Colonic mucosa (tissue), 4 donors: ENCODE measurements around the gene DYDC2. TPM values are rescaled to one million over a fixed set of nuclear protein-coding genes. Genes with fewer than 3 reads are reported as not detected.

ENCODE experiments used
- DNase-seq: peaks from one replicate; pipeline ENCODE4 v3.0.0-alpha.2; 2020
- H3K27ac ChIP-seq: fragments of 200-600 bp; one replicate; pipeline ENCODE4 v1.8.0; 2021
- H3K27me3 ChIP-seq: fragments of 200-600 bp; one replicate; pipeline ENCODE4 v1.8.0; 2021
- H3K36me3 ChIP-seq: fragments of 200-600 bp; one replicate; pipeline ENCODE4 v1.8.0; 2021
- H3K4me1 ChIP-seq: fragments of 200-600 bp; one replicate; pipeline ENCODE4 v1.8.0; 2021; ENCODE audit warnings: mild to moderate bottlenecking
- H3K4me3 ChIP-seq: fragments of 200-600 bp; one replicate; pipeline ENCODE4 v1.8.0; 2021
- H3K9ac ChIP-seq, 2 donors: one replicate each; pipeline ENCODE4 v1.7.0; 2013; ENCODE audit warnings: control low read depth in 2 of 2, low read depth in 2 of 2, low read length in 2 of 2
- H3K9me3 ChIP-seq: fragments of 200-600 bp; one replicate; pipeline ENCODE4 v1.8.0; 2021
- intact Hi-C: fragments of 100-400 bp; cut with DNase I; formaldehyde crosslinking; loops from one replicate; pipeline ENCODE4 v1.14.1; 2022
- total RNA-seq, 2 donors: library from RNA; stranded (reverse); fragmentation: NEBNext Ultra II Directional in 1 of 2; extraction: Animal tissue kit (Norgen Biotek cat#: 25700) in 1 of 2; gene quantifications; one replicate each; pipeline ENCODE4 v1.2.1, GENCODE V29; 2021
- TF ChIP-seq, protein P1 (sequence below): fragments of 200-600 bp; IDR thresholded peaks from one replicate; pipeline ENCODE4 v1.8.0; 2022; ENCODE audit warnings: antibody characterized with exemption, mild to moderate bottlenecking
- donor health status: healthy.
- donor health status: DM: no; HTN: no; CAD: no.
- donor health status: DM: no; HTN: no; CAD: no.

The DYDC2 gene
- total RNA-seq, 2 donors from 2014 or later = 1.5 TPM; not detected in 1

DNA sequence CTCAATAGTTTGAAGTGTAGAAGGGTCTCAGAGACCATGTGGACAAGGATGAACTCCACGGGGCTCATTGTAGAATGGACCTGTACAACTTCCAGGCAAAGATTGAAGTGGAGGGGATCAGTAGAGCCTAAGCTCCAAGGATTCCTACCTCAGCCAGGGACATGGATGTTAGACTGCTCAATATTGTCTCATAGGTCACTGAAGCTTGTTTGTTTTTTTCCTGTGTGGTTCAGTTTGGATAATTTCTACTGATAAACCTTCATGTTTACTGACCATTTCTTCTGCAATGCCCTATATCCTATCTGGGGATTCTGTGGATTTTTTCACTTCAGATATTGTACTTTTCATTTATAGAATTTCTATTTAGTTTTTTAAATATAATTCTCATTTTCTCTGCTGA is 8.9 kb downstream of the DYDC2 start:
- H3K27me3 ChIP-seq = no peaks in the 10 kb centered on the region
- TF ChIP-seq, protein P1, sequence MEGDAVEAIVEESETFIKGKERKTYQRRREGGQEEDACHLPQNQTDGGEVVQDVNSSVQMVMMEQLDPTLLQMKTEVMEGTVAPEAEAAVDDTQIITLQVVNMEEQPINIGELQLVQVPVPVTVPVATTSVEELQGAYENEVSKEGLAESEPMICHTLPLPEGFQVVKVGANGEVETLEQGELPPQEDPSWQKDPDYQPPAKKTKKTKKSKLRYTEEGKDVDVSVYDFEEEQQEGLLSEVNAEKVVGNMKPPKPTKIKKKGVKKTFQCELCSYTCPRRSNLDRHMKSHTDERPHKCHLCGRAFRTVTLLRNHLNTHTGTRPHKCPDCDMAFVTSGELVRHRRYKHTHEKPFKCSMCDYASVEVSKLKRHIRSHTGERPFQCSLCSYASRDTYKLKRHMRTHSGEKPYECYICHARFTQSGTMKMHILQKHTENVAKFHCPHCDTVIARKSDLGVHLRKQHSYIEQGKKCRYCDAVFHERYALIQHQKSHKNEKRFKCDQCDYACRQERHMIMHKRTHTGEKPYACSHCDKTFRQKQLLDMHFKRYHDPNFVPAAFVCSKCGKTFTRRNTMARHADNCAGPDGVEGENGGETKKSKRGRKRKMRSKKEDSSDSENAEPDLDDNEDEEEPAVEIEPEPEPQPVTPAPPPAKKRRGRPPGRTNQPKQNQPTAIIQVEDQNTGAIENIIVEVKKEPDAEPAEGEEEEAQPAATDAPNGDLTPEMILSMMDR = no peak
- no peaks in the 10 kb centered on the region for H3K9me3 ChIP-seq
- no peak overlapping the region for H3K4me3 ChIP-seq
- H3K9ac ChIP-seq = no peak overlapping the region
- H3K4me1 ChIP-seq = no peaks in the 10 kb centered on the region
- intact Hi-C loops = no loop called here
- no peak for DNase-seq
- no peaks in the 10 kb centered on the region for H3K36me3 ChIP-seq
- no peak overlapping the region for H3K27ac ChIP-seq

DNA sequence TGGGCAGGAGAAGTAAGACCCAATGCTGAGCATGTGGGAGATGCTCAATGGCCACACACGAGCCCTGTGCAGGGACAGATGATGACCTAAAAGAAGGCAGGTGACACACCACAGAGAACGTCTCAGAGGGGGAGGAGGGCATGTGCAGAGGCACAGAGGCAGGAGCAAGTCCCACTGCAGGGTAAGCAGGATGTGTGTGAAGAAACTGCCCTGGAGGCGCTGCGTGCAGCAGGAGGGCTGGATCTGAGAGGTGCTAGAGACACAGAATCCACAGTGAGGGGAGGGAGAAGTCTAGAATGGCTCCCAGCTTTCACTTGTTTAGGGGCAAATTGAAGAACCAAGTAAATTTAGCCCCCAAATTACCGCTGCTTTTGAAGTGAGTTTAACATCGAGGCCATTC is 14.9 kb downstream of the DYDC2 start:
- intact Hi-C loops = no loop called here
- Histone ChIP-seq H3K27ac (no peak overlapping the region), H3K4me1 (no peaks in the 10 kb centered on the region), H3K36me3 (no peaks in the 10 kb centered on the region), H3K4me3 (no peak overlapping the region), H3K9me3 (no peaks in the 10 kb centered on the region), H3K27me3 (no peaks in the 10 kb centered on the region), H3K9ac (no peak overlapping the region)
- TF ChIP-seq, protein P1 = no peak
- DNase-seq = no peak

DNA sequence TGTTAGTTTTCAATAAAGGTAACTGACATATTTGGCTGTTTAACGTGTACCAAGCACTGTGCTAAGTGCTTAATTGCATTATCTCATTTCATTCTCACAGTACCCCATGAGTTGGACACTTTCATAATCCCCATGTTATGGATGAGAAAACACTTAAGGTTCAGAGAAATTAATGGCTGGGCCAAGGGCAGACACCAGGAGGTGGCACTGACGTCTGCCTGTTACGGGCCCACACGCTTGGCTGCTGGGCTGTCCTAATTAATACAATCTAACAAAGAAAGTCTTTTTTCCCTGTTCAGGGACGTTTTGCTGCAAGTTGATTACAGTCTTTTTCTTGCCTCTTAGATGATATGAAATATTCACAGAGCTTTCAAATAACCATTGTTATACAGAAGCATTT is 16.1 kb downstream of the DYDC2 start:
- no peak for DNase-seq
- Histone ChIP-seq H3K9me3 (no peaks in the 10 kb centered on the region), H3K4me1 (no peaks in the 10 kb centered on the region), H3K27me3 (no peaks in the 10 kb centered on the region), H3K9ac (no peak overlapping the region), H3K27ac (no peak overlapping the region), H3K36me3 (no peaks in the 10 kb centered on the region), H3K4me3 (no peak overlapping the region)
- TF ChIP-seq, protein P1 = no peak
- intact Hi-C loops = no loop called here

DNA sequence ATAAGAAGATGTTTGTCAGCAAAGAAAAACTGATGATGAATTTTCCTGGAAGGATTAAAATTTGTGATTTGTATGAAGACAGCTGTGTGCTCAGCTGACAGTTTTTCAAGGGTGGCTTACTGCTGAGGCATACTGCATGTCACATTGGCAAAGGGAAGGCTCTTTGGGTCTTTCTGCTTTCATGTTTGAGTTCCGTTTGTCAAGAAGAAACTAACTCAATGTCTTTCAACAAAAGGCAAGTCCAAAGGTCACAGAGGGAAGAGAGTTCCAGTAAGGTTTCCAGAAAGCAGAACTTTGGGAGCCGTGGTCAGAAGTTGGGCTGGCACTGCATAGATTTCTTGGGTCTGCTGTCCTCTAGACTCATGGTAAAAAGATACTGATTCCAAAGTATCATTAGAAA is 16.9 kb downstream of the DYDC2 start:
- Histone ChIP-seq H3K9me3 (no peaks in the 10 kb centered on the region), H3K36me3 (no peaks in the 10 kb centered on the region), H3K27me3 (no peaks in the 10 kb centered on the region), H3K27ac (no peak overlapping the region), H3K9ac (no peak overlapping the region), H3K4me1 (peaks cover 3% of the 10 kb centered on the region), H3K4me3 (no peak overlapping the region)
- TF ChIP-seq, protein P1 = no peak
- no peak for DNase-seq
- intact Hi-C loops = no loop called here

DNA sequence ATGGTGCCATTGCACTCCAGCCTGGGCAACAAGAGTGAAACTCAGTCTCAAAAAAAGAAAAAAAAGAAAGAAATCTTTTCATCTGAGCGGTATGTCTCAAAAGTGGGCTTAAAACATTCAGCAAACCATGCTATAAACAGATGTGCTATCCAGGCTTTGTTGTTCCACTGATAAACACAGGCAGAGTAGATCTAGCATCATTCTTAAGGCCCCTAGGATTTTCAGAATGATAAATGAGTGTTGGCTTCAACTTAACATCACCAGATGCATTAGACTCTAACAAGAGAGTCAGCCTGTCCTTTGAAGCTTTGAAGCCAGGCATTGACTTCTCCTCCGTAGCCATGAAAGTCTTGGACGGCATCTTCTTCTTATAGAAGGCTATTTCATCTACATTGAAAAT is 23.1 kb downstream of the DYDC2 start:
- no peak overlapping the region for H3K27ac ChIP-seq
- no peaks in the 10 kb centered on the region for H3K27me3 ChIP-seq
- DNase-seq = no peak
- intact Hi-C loops = loop anchor here (5.0 kb wide), 1 partner anchor 63 kb away; no protein-coding TSS in a partner anchor
- no peak overlapping the region for H3K4me3 ChIP-seq
- peaks cover 6% of the 10 kb centered on the region for H3K4me1 ChIP-seq
- no peaks in the 10 kb centered on the region for H3K36me3 ChIP-seq
- H3K9ac ChIP-seq = no peak overlapping the region
- no peaks in the 10 kb centered on the region for H3K9me3 ChIP-seq
- TF ChIP-seq, protein P1 = no peak
